Measurements from ENCODE around the gene AGO3.

DNA sequence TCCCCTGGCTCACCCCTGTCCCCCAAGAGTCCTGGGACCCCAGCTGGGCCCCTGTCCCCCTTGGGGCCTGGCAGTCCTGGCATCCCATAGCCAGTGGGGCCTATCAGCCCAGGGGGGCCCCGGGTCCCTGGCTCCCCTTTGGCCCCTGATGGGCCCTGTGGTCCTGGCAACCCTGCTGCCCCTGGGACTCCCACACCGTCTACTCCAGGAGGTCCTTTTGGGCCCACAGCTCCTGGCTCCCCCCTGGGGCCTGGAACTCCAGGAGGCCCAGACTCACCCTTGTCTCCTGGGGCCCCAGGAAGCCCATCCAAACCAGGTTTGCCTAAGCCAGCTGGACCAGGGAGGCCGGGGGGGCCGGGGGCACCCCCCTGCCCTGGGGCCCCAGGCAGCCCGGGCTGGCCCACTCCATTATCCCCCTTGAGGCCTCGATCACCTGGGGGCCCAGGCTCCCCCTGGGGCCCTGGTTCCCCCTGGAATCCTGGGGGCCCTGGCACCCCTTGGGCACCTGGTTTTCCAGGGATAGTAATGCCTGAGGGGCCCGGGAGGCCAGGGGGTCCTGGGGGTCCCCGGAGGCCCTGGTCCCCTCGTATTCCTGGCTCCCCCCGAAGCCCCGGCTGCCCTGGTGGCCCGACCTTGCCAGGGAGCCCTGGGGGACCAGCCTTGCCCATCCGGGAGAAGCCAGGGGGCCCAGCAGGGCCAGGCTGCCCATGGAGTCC, 167.9 kb downstream of the AGO3 start:
- TF ChIP-seq, protein P1, sequence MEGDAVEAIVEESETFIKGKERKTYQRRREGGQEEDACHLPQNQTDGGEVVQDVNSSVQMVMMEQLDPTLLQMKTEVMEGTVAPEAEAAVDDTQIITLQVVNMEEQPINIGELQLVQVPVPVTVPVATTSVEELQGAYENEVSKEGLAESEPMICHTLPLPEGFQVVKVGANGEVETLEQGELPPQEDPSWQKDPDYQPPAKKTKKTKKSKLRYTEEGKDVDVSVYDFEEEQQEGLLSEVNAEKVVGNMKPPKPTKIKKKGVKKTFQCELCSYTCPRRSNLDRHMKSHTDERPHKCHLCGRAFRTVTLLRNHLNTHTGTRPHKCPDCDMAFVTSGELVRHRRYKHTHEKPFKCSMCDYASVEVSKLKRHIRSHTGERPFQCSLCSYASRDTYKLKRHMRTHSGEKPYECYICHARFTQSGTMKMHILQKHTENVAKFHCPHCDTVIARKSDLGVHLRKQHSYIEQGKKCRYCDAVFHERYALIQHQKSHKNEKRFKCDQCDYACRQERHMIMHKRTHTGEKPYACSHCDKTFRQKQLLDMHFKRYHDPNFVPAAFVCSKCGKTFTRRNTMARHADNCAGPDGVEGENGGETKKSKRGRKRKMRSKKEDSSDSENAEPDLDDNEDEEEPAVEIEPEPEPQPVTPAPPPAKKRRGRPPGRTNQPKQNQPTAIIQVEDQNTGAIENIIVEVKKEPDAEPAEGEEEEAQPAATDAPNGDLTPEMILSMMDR (IDR thresholded peaks at IDR 0.05): no peak
- TF ChIP-seq EP300 (IDR thresholded peaks at IDR 0.05) (no peak), CHD2 (IDR thresholded peaks at IDR 0.05; ENCODE audit: low read length, partially characterized antibody) (no peak), MAFK (IDR thresholded peaks at IDR 0.05; ENCODE audit: partially characterized antibody) (no peak), POLR2A (IDR thresholded peaks at IDR 0.05; ENCODE audit: low read length) (no peak), GATA3 (IDR thresholded peaks at IDR 0.05; ENCODE audit: borderline replicate concordance) (no peak), BHLHE40 (IDR thresholded peaks at IDR 0.05; ENCODE audit: low read depth, low read length) (no peak)
- TF ChIP-seq, protein P2, sequence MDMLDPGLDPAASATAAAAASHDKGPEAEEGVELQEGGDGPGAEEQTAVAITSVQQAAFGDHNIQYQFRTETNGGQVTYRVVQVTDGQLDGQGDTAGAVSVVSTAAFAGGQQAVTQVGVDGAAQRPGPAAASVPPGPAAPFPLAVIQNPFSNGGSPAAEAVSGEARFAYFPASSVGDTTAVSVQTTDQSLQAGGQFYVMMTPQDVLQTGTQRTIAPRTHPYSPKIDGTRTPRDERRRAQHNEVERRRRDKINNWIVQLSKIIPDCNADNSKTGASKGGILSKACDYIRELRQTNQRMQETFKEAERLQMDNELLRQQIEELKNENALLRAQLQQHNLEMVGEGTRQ (IDR thresholded peaks at IDR 0.05): no peak
